ENCODE results near the gene LRRC7. TPM values are rescaled to one million over a fixed set of nuclear protein-coding genes. Genes with fewer than 3 reads are reported as not detected.

LRRC7 gene
- total and polyA plus RNA-seq, 2 of the 8 experiments (the other 6 are each of a cell fraction or from before 2014, with no cell fraction given) = 0.03 to 0.17 TPM

- TF ChIP-seq PHF8 (conservative IDR thresholded peaks at IDR 0.05; ENCODE audit: low read depth, low read length) (no peak), POU5F1 (IDR thresholded peaks at IDR 0.05; ENCODE audit: low read depth, low read length) (no peak), ZNF274 (IDR thresholded peaks at IDR 0.05; ENCODE audit: borderline replicate concordance, extremely low read depth, low read length) (no peak), KDM1A (IDR thresholded peaks at IDR 0.05; ENCODE audit: borderline replicate concordance, low read length) (no peak), BACH1 (IDR thresholded peaks at IDR 0.05; ENCODE audit: low read length) (no peak), TCF12 (IDR thresholded peaks at IDR 0.05; ENCODE audit: low read depth, low read length) (no peak)
Measured at GRCh38 chr1:69540052-69540451, 27.7 kb upstream of the LRRC7 start (continued).
